ENCODE results near the gene FHOD3.

GRCh38 chr18:36813824-36814223, 516.3 kb downstream of the FHOD3 start:
- no peak for TF ChIP-seq TAF1 (IDR thresholded peaks at IDR 0.05; ENCODE audit: low read depth, low read length)
- no peak for TF ChIP-seq POLR2A (IDR thresholded peaks at IDR 0.05; ENCODE audit: low read depth, low read length)
- TF ChIP-seq POLR2AphosphoS5 (IDR thresholded peaks at IDR 0.05; ENCODE audit: low read depth, low read length), result no peak
- TF ChIP-seq POU2F2 (IDR thresholded peaks at IDR 0.05; ENCODE audit: low read depth, low read length), result no peak
- no peak for TF ChIP-seq SPI1 (IDR thresholded peaks at IDR 0.05; ENCODE audit: low read depth, low read length)

Measured in GM12891 (cell line).